GM18505 (cell line): ENCODE results near the gene PCDHB9.
"Not testable (repeated sequence)": the region's sequence is repeated elsewhere in the genome, so short reads cannot be mapped to it uniquely, and the experiment has no call there.

Experiments
- ATAC-seq: cut with Tn5 transposase; IDR thresholded peaks from one replicate; pipeline ENCODE4 v1.9.1; 2021; ENCODE audit not compliant: unreplicated experiment
- POLR2A ChIP-seq: IDR thresholded peaks from 4 replicates; pipeline ENCODE4 v1.6.1; 2011; ENCODE audit warnings: borderline replicate concordance; ENCODE audit not compliant: insufficient read depth, insufficient read length; ENCODE audit errors: extremely low read depth

PCDHB9 gene

GRCh38 chr5:141180313-141180712 lies 6.6 kb upstream of the PCDHB9 start:
- ATAC-seq, result no peak
- no peak for TF ChIP-seq POLR2A

- no peak for ATAC-seq
- TF ChIP-seq POLR2A, result no peak
These were observed 4.7 kb upstream of the PCDHB9 start, which contains the start of gene PCDHB16 for GRCh38 chr5:141182248-141182647. PCDHB16 (plus strand) TSS chr5:141182387; CDS start chr5:141182560, 173 bp downstream.

- not testable (repeated sequence) for ATAC-seq
These were observed 2.7 kb upstream of the PCDHB9 start for GRCh38 chr5:141184117-141184855.

- not testable (repeated sequence) for ATAC-seq
These were observed 1.7 kb downstream of the PCDHB9 start for GRCh38 chr5:141188682-141189081.

GRCh38 chr5:141189131-141189530 lies 2.2 kb downstream of the PCDHB9 start:
- ATAC-seq, result not testable (repeated sequence)

- ATAC-seq, result no peak
These were observed 5.3 kb downstream of the PCDHB9 start, which contains the start of gene PCDHB10 for GRCh38 chr5:141192110-141192725. PCDHB10 (plus strand) TSS chr5:141192353; CDS start chr5:141192553, 200 bp downstream.

GRCh38 chr5:141194332-141194731 lies 7.4 kb downstream of the PCDHB9 start:
- not testable (repeated sequence) for ATAC-seq

More at GRCh38 chr5:141192110-141192725, 5.3 kb downstream of the PCDHB9 start, which contains the start of gene PCDHB10:
- no peak for TF ChIP-seq POLR2A

- no peak for TF ChIP-seq POLR2A
- no peak for ATAC-seq
These were observed 9.4 kb downstream of the PCDHB9 start for GRCh38 chr5:141196363-141196762.

- TF ChIP-seq POLR2A, result no peak
- ATAC-seq, result no peak
These were observed 12.6 kb downstream of the PCDHB9 start, which contains the start of gene PCDHB11 for GRCh38 chr5:141199359-141200235. PCDHB11 (plus strand) TSS chr5:141199627; CDS start chr5:141199775, 148 bp downstream.

- not testable (repeated sequence) for ATAC-seq
These were observed 14.2 kb downstream of the PCDHB9 start for GRCh38 chr5:141201126-141201525.

GRCh38 chr5:141201646-141202045 lies 14.7 kb downstream of the PCDHB9 start:
- ATAC-seq, result not testable (repeated sequence)

- no peak for ATAC-seq
- TF ChIP-seq POLR2A, result no peak
These were observed 21.5 kb downstream of the PCDHB9 start, which contains the start of gene PCDHB12 for GRCh38 chr5:141208478-141208877. PCDHB12 (plus strand) TSS chr5:141208719; CDS start chr5:141208908, 189 bp downstream.

- ATAC-seq, result not testable (repeated sequence)
These were observed 23.3 kb downstream of the PCDHB9 start for GRCh38 chr5:141210281-141210680.

- ATAC-seq, result not testable (repeated sequence)
These were observed 23.9 kb downstream of the PCDHB9 start for GRCh38 chr5:141210849-141211248.

- ATAC-seq, result not testable (repeated sequence)
These were observed 26.8 kb downstream of the PCDHB9 start, which contains the start of gene PCDHB13 for GRCh38 chr5:141213656-141214339. PCDHB13 (plus strand) TSS chr5:141213919; CDS start chr5:141214124, 205 bp downstream.

GRCh38 chr5:141214583-141214982 lies 27.6 kb downstream of the PCDHB9 start:
- not testable (repeated sequence) for ATAC-seq

GRCh38 chr5:141215504-141215903 lies 28.5 kb downstream of the PCDHB9 start:
- not testable (repeated sequence) for ATAC-seq

- not testable (repeated sequence) for ATAC-seq
These were observed 29.1 kb downstream of the PCDHB9 start for GRCh38 chr5:141216035-141216434.
